Stimulated activated CD8-positive, alpha-beta memory T cell treated with anti-CD3 and anti-CD28 coated beads, Interleukin-15, amount 100 ng/mL, for 48 hours (primary cell): Measurements from ENCODE around the gene BIRC6.
"Not testable (repeated sequence)": the region's sequence is repeated elsewhere in the genome, so short reads cannot be mapped to it uniquely, and the experiment has no call there.

Source experiments
- DNase-seq, 2 donors: peaks; one replicate each; pipeline ENCODE4 v3.0.0-alpha.2; 2020; ENCODE audit warnings: low read depth in 2 of 2

The BIRC6 gene

DNA sequence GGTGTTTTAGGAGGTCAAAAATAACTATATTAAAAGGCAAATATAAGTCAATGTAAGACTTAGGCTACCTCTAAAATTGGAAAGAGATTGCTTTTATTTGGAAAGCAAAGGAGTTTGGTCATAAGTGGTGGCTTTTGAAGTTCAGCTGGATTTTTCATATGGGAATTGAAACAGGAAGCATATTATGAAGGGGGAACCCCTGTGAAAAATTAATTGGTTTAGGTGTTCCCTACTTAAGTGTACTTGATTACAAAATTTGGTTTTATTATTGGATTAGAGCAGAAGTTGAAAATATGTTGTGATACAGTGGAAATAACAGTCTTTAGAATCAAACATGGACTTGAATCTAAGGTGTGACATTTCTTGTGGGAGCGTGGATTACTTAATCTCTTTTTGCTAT is 149.6 kb downstream of the BIRC6 start:
- DNase-seq = no peak

DNA sequence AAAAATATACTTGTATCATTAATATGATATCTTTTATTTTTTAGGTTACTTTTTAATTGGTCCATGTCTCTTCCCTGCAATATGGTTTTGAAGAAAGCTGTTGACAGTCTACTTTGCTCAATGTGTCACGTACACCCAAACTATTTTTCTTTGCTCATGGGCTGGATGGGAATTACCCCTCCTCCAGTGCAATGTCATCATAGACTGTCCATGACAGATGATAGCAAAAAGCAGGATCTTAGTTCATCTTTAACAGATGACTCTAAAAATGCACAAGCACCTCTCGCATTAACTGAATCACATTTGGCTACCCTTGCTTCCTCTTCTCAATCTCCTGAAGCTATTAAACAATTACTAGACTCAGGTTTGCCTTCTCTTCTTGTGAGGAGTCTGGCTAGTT is 158.1 kb downstream of the BIRC6 start:
- no peak for DNase-seq

DNA sequence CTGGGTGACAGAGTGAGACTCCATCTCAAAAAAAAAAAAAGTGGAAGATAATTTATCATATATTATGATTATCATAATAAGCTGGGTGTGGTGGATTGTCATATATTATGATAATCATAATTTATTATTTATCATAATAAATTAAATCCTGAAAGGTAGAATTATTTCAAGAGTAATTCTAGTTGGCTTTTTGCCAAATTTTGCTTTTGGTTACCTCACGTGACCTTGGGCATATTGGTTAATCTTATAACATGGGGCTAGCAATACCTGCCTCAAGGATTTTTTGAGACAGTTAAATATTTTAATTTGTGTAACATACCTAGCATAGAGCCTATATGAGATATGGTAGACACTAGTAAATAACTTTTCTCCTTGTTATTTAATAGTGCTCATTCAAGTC is 159.7 kb downstream of the BIRC6 start:
- DNase-seq = no peak

DNA sequence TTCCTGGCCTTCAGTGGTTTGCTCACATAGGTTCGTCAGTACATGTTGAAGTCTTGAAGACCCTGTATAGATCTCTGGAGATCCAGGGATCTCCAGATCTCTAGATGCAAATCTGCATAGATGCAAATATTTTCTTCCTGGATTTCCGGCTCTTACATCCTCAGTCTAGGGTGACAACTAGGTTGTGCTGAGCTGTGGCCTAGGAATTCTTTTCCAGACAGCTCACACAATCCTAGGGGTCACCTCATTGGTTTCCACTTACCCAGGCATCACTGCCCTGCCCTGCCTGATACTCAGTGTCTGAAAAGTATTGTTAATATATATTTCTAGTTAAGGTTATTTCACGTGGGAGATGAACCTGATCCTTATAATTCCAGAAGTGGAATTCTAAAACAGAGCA is 165.9 kb downstream of the BIRC6 start:
- no peak for DNase-seq

DNA sequence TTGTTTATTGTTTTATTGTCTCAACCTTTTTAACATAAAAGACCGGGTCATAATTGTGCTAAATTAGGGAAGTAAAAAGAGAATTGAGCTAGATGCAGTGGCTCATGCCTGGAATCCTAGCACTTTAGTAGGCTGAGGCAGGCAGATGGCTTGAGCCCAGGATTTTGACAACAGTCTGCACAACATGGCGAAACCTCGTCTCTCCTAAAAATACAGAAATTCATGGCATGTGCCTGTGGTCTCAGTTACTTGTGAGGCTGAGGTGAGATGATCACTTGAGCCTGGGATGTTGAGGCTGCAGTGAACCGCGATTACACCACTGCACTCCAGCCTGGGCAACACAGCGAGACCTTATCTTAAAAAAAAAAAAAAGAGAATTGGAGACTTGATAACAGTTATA is 166.9 kb downstream of the BIRC6 start:
- DNase-seq = no peak

DNA sequence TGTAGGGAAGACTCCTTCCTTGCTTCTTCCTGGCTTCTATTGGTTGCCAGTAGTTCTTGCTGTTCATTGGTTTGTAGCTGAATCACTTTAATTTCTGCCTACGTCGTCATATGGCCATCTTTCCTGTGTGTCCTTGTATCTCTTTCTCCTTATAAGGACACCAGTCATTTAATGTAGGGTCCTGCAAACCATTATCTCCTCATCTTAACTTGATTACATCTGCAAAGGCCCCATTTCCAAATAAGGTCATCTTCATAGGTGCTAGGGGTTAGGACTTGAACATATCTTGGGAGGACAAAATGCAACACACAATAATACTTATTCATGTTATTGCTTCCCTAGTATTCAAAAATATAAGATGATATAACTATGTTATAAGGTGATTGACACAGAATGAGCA is 175.5 kb downstream of the BIRC6 start:
- DNase-seq = no peak

DNA sequence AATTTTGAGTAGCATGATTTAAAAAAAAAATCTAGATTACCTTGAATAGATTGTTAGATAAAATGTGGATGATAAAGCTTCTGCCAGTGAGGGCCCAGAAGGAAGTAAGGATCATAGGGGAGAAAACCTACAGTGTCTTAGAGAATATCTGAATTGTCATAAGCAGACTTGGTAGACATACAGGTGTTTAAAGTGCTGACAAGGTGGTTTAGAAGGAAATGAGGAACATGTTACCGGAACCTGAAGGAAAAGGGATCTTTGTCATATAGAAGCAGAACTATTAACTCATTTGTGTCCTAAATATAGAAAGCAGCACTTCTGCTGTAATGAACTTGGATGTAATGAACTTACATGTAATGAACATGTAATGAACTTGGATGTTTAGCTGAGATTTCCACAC is 176.1 kb downstream of the BIRC6 start:
- DNase-seq = no peak

DNA sequence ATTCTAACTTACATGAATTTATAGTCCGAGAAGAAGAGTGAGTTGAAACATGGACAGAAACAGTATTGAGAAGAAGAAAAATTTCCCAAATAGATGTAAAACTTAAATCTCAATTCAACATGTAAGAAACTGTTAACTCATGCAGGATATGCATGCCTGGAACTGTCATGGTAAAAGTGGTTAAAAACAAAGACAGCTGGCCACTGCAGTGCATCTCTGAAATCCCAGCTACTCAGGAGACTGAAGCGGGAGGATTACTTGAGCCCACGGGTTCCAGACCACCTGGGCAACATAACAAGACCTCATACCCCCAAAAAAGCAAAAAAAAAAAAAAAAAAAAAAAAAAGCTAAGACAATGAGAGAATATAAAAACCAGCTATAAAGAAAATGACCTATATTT is 178.0 kb downstream of the BIRC6 start:
- DNase-seq = no peak

DNA sequence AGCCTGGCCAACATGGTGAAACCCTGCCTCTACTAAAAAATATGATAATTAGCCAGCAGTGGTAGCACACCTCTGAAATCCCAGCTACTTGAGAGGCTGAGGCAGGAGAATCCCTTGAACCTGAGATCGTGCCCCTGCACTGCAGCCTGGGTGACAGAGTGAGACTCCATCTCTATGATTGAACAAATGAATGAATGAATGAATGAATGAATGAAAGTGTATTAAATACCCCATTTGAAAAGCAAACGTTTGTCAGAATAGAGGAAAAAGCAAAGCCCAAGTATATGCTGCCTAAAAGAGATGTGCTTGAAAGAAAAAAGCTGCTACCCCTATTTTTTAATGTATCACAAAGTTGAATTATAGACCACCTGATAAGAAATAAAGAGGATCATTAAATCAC is 181.9 kb downstream of the BIRC6 start:
- no peak for DNase-seq

DNA sequence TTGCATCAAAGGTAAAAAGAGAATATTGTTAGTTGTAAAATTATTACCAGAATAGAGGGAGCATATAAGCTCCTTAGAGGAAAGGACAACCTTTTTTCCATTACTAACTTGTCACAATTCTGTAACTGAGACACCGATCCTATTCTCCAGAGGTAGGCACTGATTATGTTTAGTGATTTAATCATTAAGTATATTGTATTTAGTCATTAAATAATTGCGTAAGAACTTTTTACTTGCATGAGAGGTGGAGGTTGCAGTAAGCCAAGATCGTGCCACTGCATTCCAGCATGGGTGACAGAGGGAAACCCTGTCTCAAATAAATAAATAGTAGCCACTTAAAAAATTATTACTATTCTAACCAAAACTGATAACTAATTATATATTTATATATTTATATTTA is 195.7 kb downstream of the BIRC6 start:
- DNase-seq = not testable (repeated sequence)

DNA sequence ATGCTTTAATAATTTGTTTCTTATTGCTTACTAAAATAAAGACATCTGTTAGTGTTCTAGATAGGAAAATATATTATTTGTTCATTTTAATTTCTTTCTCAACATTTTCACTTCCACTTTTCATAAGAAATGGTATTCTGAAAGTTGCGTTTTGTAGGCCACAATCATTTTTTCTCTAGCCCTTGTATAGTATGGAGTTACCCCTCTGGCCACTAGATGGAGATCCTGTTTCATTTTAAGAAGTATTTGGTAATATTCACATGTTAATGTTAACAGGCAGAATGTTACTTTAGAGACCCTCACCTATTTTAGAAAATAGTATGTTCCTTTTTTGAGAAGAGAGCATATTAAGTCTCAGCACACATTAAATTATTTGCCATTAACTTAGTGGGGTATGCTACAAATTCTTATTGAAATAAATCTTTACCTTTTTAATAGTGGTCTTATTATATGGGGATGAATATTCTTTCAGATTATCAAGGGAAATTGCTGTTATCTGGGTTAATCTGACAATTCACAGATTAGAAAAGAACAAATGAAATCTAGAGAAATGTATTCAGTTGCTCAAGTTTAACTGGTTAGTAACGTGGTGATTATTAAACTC is 197.1 kb downstream of the BIRC6 start:
- DNase-seq = no peak

DNA sequence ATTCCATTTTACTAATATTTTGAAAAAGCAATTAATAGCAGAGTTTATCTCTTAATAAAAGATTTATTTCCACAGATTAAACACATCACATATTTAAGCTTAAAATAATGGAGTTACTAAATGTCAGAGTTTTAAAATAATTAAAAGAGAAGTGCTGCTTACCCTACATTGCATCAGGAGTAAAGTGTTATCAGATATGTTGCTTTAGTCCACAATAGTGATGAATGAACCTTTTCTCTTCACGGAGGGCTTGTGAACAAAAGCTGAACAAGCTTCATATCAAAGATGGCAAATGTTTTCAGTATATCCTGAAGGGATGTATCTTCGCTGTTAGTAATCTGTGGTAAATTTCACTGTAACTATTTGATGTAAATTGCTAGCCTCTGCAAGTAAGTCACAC is 201.7 kb downstream of the BIRC6 start:
- no peak for DNase-seq

DNA sequence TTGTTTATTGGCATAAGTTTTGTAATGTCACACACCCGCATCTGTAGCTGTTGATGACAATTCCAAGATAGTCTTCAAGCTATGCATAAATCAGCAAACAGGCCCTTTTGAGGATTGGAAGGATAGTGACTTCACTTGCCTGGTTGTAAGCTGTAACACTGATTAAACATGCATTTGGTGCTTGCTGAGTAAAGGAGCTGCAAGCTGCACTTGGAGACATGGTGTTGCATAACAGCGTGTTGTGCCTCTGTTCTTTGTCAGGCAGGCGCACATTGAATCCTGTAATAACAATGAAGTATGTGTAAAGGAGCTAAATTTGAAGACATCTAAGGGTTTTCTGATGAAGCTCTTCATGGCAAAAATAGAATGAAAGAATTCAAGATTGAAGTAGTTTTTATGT is 202.3 kb downstream of the BIRC6 start:
- DNase-seq = no peak

DNA sequence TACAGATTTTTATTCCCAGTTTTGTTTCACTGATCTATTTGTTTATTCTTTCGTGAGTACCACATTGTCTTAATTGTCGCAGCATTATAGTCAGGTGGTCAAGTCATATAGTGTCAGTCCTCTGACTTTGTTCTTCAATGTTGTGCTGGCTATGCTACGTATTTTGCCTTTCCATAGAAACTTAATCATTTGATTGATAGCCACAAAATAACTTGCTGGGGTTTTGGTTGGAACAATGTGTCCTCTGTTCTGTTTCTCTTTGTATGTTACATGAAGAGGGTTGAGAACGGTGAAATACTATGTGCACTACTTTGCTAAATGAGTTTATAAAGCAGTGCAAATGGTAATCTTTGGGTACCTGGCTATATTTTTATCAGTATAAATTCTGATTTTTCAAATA is 206.1 kb downstream of the BIRC6 start:
- DNase-seq = no peak

DNA sequence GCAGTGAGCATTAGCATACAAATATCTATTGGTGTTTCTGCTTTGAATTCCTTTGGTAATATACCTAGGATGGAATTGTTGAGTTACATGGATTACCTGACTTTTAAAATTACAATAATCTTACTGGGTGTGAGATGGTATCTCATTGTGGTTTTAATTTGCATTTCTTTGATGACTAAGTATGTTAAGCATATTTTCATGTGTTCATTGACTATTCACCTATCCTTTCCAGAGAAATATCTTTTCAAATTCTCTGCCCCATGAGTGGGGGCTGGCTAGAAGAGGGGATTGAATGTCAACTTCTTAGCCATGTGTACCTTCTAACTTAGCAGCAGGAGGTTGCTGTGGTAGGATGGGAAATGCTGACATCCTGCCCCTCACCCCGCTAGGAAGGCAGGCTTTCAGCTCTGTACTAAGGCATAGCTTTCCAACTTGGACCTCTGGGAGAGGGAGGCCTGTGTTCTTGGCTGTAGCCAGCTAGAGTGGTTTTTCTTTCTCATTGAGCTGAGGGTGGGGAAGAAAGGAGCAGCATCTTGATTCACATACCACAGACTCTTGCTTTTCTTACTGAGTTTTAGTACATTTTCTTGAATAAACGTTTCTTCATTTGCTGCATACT is 207.7 kb downstream of the BIRC6 start:
- no peak for DNase-seq

DNA sequence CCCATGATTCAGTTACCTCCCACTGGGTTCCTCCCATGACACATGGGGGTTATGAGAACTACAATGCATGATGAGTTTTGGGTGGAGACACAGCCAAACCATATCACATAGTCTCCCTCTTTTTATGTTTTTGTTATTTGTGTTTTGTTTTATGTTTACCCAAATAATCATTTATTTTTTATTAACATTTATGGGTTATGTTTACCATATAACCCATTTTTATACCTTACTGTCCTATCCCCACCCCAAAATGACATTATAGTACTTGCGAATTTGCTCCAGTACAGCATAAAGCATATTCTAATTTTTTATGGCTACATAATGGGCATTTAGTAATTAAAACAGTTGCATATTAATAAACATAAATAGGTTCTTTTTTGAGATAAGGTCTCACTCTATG is 209.1 kb downstream of the BIRC6 start:
- DNase-seq = no peak

DNA sequence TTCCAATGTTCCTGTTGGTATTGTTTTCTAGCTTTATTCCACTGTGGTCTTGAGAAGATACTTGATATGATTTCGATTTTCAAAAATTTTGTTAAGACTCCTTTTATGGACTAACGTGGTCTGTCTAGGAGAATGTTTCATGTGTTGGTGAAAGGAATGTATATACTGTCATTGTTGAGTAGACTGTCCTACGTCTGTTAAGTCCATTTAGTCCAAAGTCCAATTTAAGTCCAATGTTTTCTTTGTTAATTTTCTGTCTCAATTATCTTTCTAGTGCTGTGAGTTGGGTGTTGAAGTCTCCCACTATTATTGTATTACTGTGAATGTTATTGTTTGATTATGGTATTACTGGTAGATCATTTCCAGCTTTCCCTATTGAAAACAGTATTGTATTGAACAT is 215.2 kb downstream of the BIRC6 start:
- no peak for DNase-seq

DNA sequence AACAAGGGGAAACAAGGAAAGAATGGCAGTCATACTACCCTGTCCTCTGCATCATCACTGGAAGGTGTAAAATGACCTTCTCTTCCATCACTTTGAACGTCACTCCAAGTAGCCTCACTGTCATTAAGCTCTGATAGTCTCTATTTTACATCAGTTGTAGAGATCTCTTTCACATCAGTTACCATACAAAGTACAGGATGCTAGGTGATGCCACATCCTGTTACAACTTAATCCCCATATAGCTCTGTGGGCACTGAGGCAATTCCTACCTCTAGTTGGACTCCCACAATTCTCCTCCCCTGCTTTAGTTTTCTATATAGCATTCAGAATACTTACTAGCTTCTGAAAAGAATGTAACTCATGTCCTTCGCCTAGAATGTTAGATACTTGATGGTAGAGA is 215.9 kb downstream of the BIRC6 start:
- no peak for DNase-seq

DNA sequence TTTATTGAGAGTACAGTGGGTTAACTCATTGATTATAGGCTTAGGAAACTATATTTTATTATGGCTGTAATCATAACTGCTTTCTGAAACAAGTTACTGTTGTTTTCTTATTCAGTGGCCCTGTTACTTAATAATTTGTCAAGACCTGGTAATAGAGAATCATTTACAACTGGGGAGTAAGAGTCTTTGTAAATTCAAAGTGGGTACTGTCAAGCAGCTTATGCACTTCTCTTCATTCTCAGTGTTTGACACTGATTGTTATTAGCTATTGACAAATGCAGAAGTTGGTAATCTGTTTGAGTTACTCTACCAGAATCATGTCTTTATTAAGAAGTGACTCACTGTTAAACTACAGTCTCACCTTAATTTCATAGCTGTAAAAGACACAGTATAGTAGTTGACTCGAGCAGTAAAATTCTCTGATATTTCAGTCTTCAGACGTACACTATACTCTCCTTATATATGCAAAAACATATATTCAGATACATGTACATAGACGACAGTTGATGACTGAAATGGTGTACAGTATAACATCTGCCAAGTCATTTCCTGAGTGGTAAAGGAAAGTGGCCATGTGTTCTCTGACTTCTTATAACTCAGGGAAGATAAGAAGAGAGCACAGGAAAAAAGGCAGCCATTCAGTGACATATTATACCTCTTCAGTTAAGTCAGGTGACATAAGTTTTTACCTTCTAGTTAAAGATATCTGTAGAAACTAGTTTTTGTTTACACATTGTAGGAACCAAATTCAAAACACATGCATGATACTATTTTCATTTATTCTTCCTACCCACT is 235.0 kb downstream of the BIRC6 start:
- no peak for DNase-seq

DNA sequence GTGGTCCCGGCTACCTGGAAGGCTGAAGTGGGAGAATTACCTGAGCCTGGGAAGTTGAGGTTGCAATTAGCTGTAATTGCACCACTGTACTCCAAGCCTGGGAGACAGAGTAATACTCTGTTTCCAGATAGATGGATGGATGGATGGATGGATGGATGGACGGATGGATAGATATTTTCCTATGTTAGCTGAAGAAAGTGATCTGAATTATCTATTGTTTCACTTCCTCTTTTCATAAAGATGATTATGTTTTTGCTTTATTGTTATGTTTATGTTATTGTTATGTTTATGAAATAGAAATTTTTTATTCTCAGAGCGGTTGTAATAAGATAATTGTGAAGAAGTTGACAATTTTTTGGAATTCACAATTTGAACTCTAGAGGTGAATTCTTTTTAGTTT is 237.8 kb downstream of the BIRC6 start:
- no peak for DNase-seq

DNA sequence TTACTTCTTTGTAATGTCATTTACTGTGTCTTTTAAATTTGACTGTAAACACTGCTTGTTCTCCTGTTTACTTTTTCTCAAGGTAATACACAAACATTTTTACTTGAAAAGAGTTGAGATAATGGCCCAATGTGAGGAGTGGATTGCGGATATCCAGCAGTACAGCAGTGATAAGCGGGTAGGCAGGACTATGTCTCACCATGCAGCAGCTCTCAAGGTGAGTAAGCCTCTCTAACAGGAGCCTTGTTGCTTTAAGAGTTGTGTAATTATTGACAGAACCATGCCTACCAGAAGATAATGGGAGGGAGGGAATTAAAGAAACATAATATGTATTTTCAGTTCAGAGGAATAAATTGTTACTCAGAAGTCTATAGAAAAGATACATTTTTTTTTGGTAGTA is 254.5 kb downstream of the BIRC6 start:
- no peak for DNase-seq

DNA sequence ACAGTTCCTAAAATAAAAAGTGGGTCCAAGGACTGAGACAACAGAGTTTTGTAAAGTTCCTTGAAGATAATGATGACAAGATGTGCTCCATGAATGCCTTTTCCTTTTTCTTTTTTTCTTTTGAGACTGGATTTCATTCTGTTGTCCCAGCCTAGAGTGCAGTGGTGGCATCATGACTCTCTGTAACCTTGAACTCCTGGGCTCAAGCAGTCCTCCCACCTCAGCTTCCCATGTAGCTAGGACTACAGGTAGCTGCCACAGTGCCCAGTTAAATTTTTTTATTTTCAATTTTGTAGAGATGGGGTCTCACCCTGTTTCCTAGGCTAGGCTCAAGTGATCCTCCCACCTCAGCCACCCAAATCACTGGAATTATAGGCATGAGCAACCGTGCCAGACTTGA is 254.9 kb downstream of the BIRC6 start:
- no peak for DNase-seq

DNA sequence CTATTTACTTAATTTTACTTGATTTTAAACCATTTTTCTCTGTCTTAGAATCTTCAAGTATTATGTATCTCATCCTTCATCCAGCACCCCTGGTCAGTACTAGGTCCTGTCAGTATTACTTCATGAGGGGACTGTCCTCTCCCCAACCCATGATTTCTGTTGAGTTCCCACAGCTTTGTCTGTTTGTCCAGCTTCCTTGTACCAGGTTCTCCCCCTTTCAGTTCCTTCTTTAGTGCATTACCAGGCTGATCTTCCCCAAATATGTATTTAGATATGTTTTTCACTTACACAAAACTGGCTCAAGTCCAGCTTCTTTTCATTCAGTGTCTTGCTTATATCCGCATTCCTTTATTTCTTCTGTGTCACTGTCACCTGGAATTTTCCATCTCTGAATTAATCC is 257.3 kb downstream of the BIRC6 start:
- no peak for DNase-seq
